Trophoblast cell (in vitro differentiated cells and primary cell): Measurements from ENCODE around the gene IQCM.

ENCODE experiments used
- DNase-seq, 2 donors: peaks; one replicate each; pipeline ENCODE4 v3.0.0-alpha.2; 2016
- H2AFZ ChIP-seq: 2 replicates; pipeline ENCODE4 v1.6.1; 2013; ENCODE audit warnings: low read length, moderate library complexity, mild to moderate bottlenecking; ENCODE audit not compliant: insufficient read depth, poor library complexity
- H2AK5ac ChIP-seq: 2 replicates; pipeline ENCODE4 v1.6.1; 2013; ENCODE audit warnings: mild to moderate bottlenecking, low read length
- H2BK120ac ChIP-seq: 2 replicates; pipeline ENCODE4 v1.6.1; 2013; ENCODE audit warnings: low read length, mild to moderate bottlenecking, moderate library complexity; ENCODE audit not compliant: insufficient read depth, poor library complexity
- H2BK12ac ChIP-seq: 2 replicates; pipeline ENCODE4 v1.6.1; 2013; ENCODE audit warnings: mild to moderate bottlenecking, low read length, moderate library complexity
- H2BK5ac ChIP-seq: 2 replicates; pipeline ENCODE4 v1.6.1; 2013; ENCODE audit warnings: low read length, low read depth, moderate library complexity, mild to moderate bottlenecking; ENCODE audit not compliant: poor library complexity
- H3K14ac ChIP-seq: 2 replicates; pipeline ENCODE4 v1.6.1; 2013; ENCODE audit warnings: mild to moderate bottlenecking, low read length
- H3K18ac ChIP-seq: 2 replicates; pipeline ENCODE4 v1.6.1; 2013; ENCODE audit warnings: mild to moderate bottlenecking, low read length
- H3K23ac ChIP-seq: 2 replicates; pipeline ENCODE4 v1.6.1; 2013; ENCODE audit warnings: low read length
- H3K27ac ChIP-seq: 2 replicates; pipeline ENCODE4 v1.5.1; 2013; ENCODE audit warnings: low read depth, mild to moderate bottlenecking, inconsistent platforms, low read length, moderate library complexity
- H3K27me3 ChIP-seq: 2 replicates; pipeline ENCODE4 v1.6.1; 2013; ENCODE audit warnings: inconsistent platforms, mild to moderate bottlenecking, low read length, moderate library complexity; ENCODE audit not compliant: insufficient read depth
- H3K36me3 ChIP-seq, 2 experiments: 1 replicate in 1 of 2; 2 replicates in 1 of 2; pipeline ENCODE4 v1.6.1; 2013; ENCODE audit warnings: low read length in 2 of 2, mild to moderate bottlenecking in 2 of 2, moderate library complexity in 1 of 2; ENCODE audit not compliant: insufficient read depth in 2 of 2, control insufficient read depth in 1 of 2
- H3K4ac ChIP-seq: 2 replicates; pipeline ENCODE4 v1.6.1; 2013; ENCODE audit warnings: low read depth, mild to moderate bottlenecking, low read length, moderate library complexity
- H3K4me1 ChIP-seq, 2 experiments: 1 replicate in 1 of 2; 2 replicates in 1 of 2; pipeline ENCODE4 v1.6.1; 2013; ENCODE audit warnings: low read length in 2 of 2, mild to moderate bottlenecking in 2 of 2, moderate library complexity in 1 of 2; ENCODE audit not compliant: insufficient read depth in 2 of 2, control insufficient read depth in 1 of 2
- H3K4me2 ChIP-seq: 2 replicates; pipeline ENCODE4 v1.6.1; 2013; ENCODE audit warnings: inconsistent platforms, mild to moderate bottlenecking, low read length, moderate library complexity
- H3K4me3 ChIP-seq: 2 replicates; pipeline ENCODE4 v1.5.1; 2013; ENCODE audit warnings: mild to moderate bottlenecking, low read depth, low read length, inconsistent platforms
- H3K79me1 ChIP-seq: one replicate; pipeline ENCODE4 v1.6.1; 2013; ENCODE audit warnings: low read length
- H3K79me2 ChIP-seq: 2 replicates; pipeline ENCODE4 v1.6.1; 2013; ENCODE audit warnings: low read length, mild to moderate bottlenecking; ENCODE audit not compliant: control insufficient read depth, insufficient read depth, poor library complexity
- H3K9ac ChIP-seq: 2 replicates; pipeline ENCODE4 v1.6.1; 2013; ENCODE audit warnings: mild to moderate bottlenecking, low read length
- H3K9me3 ChIP-seq: 2 replicates; pipeline ENCODE4 v1.6.1; 2013; ENCODE audit warnings: low read depth, mild to moderate bottlenecking, control low read depth, inconsistent platforms, low read length; ENCODE audit not compliant: insufficient read depth
- H4K12ac ChIP-seq: 2 replicates; pipeline ENCODE4 v1.6.1; 2013; ENCODE audit warnings: low read depth, mild to moderate bottlenecking, low read length, moderate library complexity
- H4K8ac ChIP-seq: 2 replicates; pipeline ENCODE4 v1.6.1; 2013; ENCODE audit warnings: low read depth, mild to moderate bottlenecking, low read length, moderate library complexity
- H4K91ac ChIP-seq: one replicate; pipeline ENCODE4 v1.6.1; 2013; ENCODE audit warnings: low read depth, mild to moderate bottlenecking, low read length, moderate library complexity
- WGBS: extraction: QIAGEN DNeasy Blood & Tissue Kit; methylation state at CpG from one replicate; pipeline ENCODE4 v1.1.7; 2013; ENCODE audit warnings: missing lambda C conversion rate; ENCODE audit not compliant: insufficient read length, insufficient coverage; ENCODE audit errors: extremely low coverage; 5-methylcytosine and 5-hydroxymethylcytosine counted together

The IQCM gene

GRCh38 chr4:149353241-149353640, 462.4 kb downstream of the IQCM start:
- no peak overlapping the region for H3K27ac ChIP-seq
- H3K18ac ChIP-seq, result no peak overlapping the region
- no peaks in the 10 kb centered on the region for H3K79me1 ChIP-seq
- no peak overlapping the region for H3K4me2 ChIP-seq
- no peaks in the 10 kb centered on the region for H3K79me2 ChIP-seq
- H3K23ac ChIP-seq, result no peak overlapping the region
- no peaks in the 10 kb centered on the region for H3K9me3 ChIP-seq
- no peak overlapping the region for H2AFZ ChIP-seq
- H3K4me3 ChIP-seq, result no peak overlapping the region
- no peak overlapping the region for H2BK12ac ChIP-seq
- H3K27me3 ChIP-seq, result no peaks in the 10 kb centered on the region
- no peaks in the 10 kb centered on the region for H3K36me3 ChIP-seq
- H4K8ac ChIP-seq, result no peak overlapping the region
- no peak overlapping the region for H3K14ac ChIP-seq
- H2BK120ac ChIP-seq, result no peak overlapping the region
- H4K91ac ChIP-seq, result no peak overlapping the region
- no peaks in the 10 kb centered on the region for H3K4me1 ChIP-seq
- no peak overlapping the region for H3K4ac ChIP-seq
- no peak for DNase-seq
- no peak overlapping the region for H3K9ac ChIP-seq
- H4K12ac ChIP-seq, result no peak overlapping the region
- no peak overlapping the region for H2AK5ac ChIP-seq
- H2BK5ac ChIP-seq, result no peak overlapping the region
- no CpG with 5 or more reads among the region's 3 CpGs for WGBS

DNA sequence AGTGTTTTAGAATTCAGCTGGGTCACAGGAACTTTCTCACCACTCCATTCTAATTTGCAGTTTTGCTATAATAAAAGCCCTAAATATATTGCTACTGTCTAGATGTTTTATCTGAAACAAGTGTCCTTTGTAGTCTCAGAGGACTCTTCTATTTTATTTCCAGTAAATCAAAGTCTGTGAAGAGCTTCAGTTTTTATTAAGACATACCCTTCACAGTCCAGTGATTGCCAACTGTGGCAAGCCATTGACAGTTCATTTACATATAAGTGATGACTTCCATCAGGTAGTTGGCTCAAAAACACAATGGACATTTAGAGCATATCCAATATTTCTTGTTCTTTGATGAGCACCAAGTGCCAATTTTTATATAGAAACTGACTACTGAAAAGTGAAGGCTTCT, 466.1 kb downstream of the IQCM start:
- Histone ChIP-seq H3K4me3 (no peak overlapping the region), H3K36me3 (no peaks in the 10 kb centered on the region), H3K4me1 (no peaks in the 10 kb centered on the region), H3K79me1 (no peaks in the 10 kb centered on the region), H2BK12ac (no peak overlapping the region), H3K23ac (no peak overlapping the region), H2AFZ (no peak overlapping the region), H3K9ac (no peak overlapping the region), H4K91ac (no peak overlapping the region), H2BK120ac (no peak overlapping the region), H3K79me2 (no peaks in the 10 kb centered on the region), H4K8ac (no peak overlapping the region), H3K4me2 (no peak overlapping the region), H3K9me3 (no peaks in the 10 kb centered on the region), H3K4ac (no peak overlapping the region), H4K12ac (no peak overlapping the region), H3K27ac (no peak overlapping the region), H3K27me3 (no peaks in the 10 kb centered on the region), H3K14ac (no peak overlapping the region), H2AK5ac (no peak overlapping the region), H3K18ac (no peak overlapping the region), H2BK5ac (no peak overlapping the region)
- no peak for DNase-seq

GRCh38 chr4:149347139-149347538, 468.5 kb downstream of the IQCM start:
- H3K79me1 ChIP-seq, result no peaks in the 10 kb centered on the region
- no peaks in the 10 kb centered on the region for H3K27me3 ChIP-seq
- no peak overlapping the region for H2BK12ac ChIP-seq
- no CpG with 5 or more reads among the region's 3 CpGs for WGBS
- no peaks in the 10 kb centered on the region for H3K9me3 ChIP-seq
- H2AK5ac ChIP-seq, result no peak overlapping the region
- H3K4me2 ChIP-seq, result no peak overlapping the region
- H3K36me3 ChIP-seq, result no peaks in the 10 kb centered on the region
- no peak overlapping the region for H3K27ac ChIP-seq
- H4K8ac ChIP-seq, result no peak overlapping the region
- no peaks in the 10 kb centered on the region for H3K4me1 ChIP-seq
- H2BK5ac ChIP-seq, result no peak overlapping the region
- no peak overlapping the region for H3K14ac ChIP-seq
- H2AFZ ChIP-seq, result no peak overlapping the region
- H3K23ac ChIP-seq, result no peak overlapping the region
- H4K12ac ChIP-seq, result no peak overlapping the region
- no peak overlapping the region for H4K91ac ChIP-seq
- H3K4me3 ChIP-seq, result no peak overlapping the region
- H3K79me2 ChIP-seq, result no peaks in the 10 kb centered on the region
- no peak overlapping the region for H2BK120ac ChIP-seq
- no peak for DNase-seq
- no peak overlapping the region for H3K9ac ChIP-seq
- no peak overlapping the region for H3K4ac ChIP-seq
- H3K18ac ChIP-seq, result no peak overlapping the region

- no peaks in the 10 kb centered on the region for H3K79me2 ChIP-seq
- no peaks in the 10 kb centered on the region for H3K79me1 ChIP-seq
- no CpG with 5 or more reads among the region's 1 CpG for WGBS
- H3K18ac ChIP-seq, result no peak overlapping the region
- no peak overlapping the region for H2BK120ac ChIP-seq
- H3K14ac ChIP-seq, result no peak overlapping the region
- H2BK5ac ChIP-seq, result no peak overlapping the region
- no peak overlapping the region for H3K9ac ChIP-seq
- no peaks in the 10 kb centered on the region for H3K27me3 ChIP-seq
- H4K8ac ChIP-seq, result no peak overlapping the region
- H2AFZ ChIP-seq, result no peak overlapping the region
- no peaks in the 10 kb centered on the region for H3K36me3 ChIP-seq
- no peak for DNase-seq
- no peaks in the 10 kb centered on the region for H3K4me1 ChIP-seq
- no peak overlapping the region for H3K4me2 ChIP-seq
- no peak overlapping the region for H3K23ac ChIP-seq
- no peak overlapping the region for H4K91ac ChIP-seq
- no peak overlapping the region for H2AK5ac ChIP-seq
- no peak overlapping the region for H3K4ac ChIP-seq
- no peak overlapping the region for H2BK12ac ChIP-seq
- H3K4me3 ChIP-seq, result no peak overlapping the region
- peaks cover 3% of the 10 kb centered on the region for H3K9me3 ChIP-seq
- H3K27ac ChIP-seq, result no peak overlapping the region
- H4K12ac ChIP-seq, result no peak overlapping the region
Observed at GRCh38 chr4:149345424-149345823, 470.2 kb downstream of the IQCM start.
